ENCODE results near the gene SPTLC2. TPM values are rescaled to one million over a fixed set of nuclear protein-coding genes. Genes with fewer than 3 reads are reported as not detected.

The SPTLC2 gene
- total RNA-seq, 5 donors from 2014 or later (not counting 1 experiment from before 2014, with no cell fraction given): 20.8 to 33.7 (median 26.2) TPM

GRCh38 chr14:77520555-77520954 lies 95.9 kb downstream of the SPTLC2 start:
- ChIA-PET POLR2A (no interaction called here), CTCF (no interaction called here)
- Histone ChIP-seq H3K27ac (ENCODE audit: low read length) (no peak overlapping the region), H3K27me3 (replicated peaks in 1 of 2; ENCODE audit: control insufficient read depth in 2 of 2, extremely low read depth in 1 of 2, insufficient read depth in 2 of 2, low read length in 1 of 2) (no peaks in the 10 kb centered on the region), H3K36me3 (ENCODE audit: control insufficient read depth in 2 of 2, extremely low read depth in 1 of 2, insufficient read depth in 1 of 2, low read length in 1 of 2) (peaks cover 8 to 38% of the 10 kb centered on the region in 2 donors), H3K4me1 (ENCODE audit: control insufficient read depth in 1 of 2, extremely low read depth in 1 of 2, insufficient read depth in 2 of 2, low read length in 2 of 2) (no peaks in the 10 kb centered on the region), H3K9me3 (no peaks in the 10 kb centered on the region), H3K4me3 (ENCODE audit: control insufficient read depth in 1 of 2, extremely low read depth in 1 of 2, low read length in 1 of 2) (no peak overlapping the region)
- Mint-ChIP-seq H3K9me3 (no peaks in the 10 kb centered on the region), H3K4me3 (no peak overlapping the region), H3K36me3 (peaks cover 69% of the 10 kb centered on the region), H3K27ac (no peak overlapping the region), H3K27me3 (no peaks in the 10 kb centered on the region), H3K4me1 (peaks cover 0 to 12% (median 0%) of the 10 kb centered on the region in 3 donors)
- DNase-seq: no peak
- no peak for ATAC-seq (replicated peaks in 1 of 4)
- WGBS (ENCODE audit: insufficient coverage): 94% methylated on average over 4 of the region's 4 CpGs

- Mint-ChIP-seq H3K9me3 (no peaks in the 10 kb centered on the region), H3K4me1 (no peaks in the 10 kb centered on the region), H3K27me3 (no peaks in the 10 kb centered on the region), H3K36me3 (peaks cover 73% of the 10 kb centered on the region), H3K27ac (no peak overlapping the region), H3K4me3 (no peak overlapping the region)
- Histone ChIP-seq H3K4me1 (ENCODE audit: control insufficient read depth in 1 of 2, extremely low read depth in 1 of 2, insufficient read depth in 2 of 2, low read length in 2 of 2) (no peaks in the 10 kb centered on the region), H3K9me3 (no peaks in the 10 kb centered on the region), H3K27me3 (replicated peaks in 1 of 2; ENCODE audit: control insufficient read depth in 2 of 2, extremely low read depth in 1 of 2, insufficient read depth in 2 of 2, low read length in 1 of 2) (no peaks in the 10 kb centered on the region), H3K36me3 (ENCODE audit: control insufficient read depth in 2 of 2, extremely low read depth in 1 of 2, insufficient read depth in 1 of 2, low read length in 1 of 2) (peaks cover 11 to 52% of the 10 kb centered on the region in 2 donors), H3K4me3 (ENCODE audit: control insufficient read depth in 1 of 2, extremely low read depth in 1 of 2, low read length in 1 of 2) (no peak overlapping the region), H3K27ac (ENCODE audit: low read length) (no peak overlapping the region)
- DNase-seq: no peak
- ChIA-PET CTCF (interaction anchor here in 1 of 2 donors (0.7 kb wide), 1 partner anchor 41 kb away, joined by 3 read pairs; no protein-coding TSS in a partner anchor), POLR2A (no interaction called here)
- ATAC-seq (replicated peaks in 1 of 4): no peak
Observed at GRCh38 chr14:77516126-77516525, 100.3 kb downstream of the SPTLC2 start.

- 100% methylated on average over 6 of the region's 8 CpGs for WGBS (ENCODE audit: insufficient coverage)
- H3K36me3 Mint-ChIP-seq: peaks cover 67% of the 10 kb centered on the region
- Histone ChIP-seq H3K36me3 (ENCODE audit: control insufficient read depth in 2 of 2, extremely low read depth in 1 of 2, insufficient read depth in 1 of 2, low read length in 1 of 2) (peaks cover 6 to 47% of the 10 kb centered on the region in 2 donors), H3K4me3 (ENCODE audit: control insufficient read depth in 1 of 2, extremely low read depth in 1 of 2, low read length in 1 of 2) (no peak overlapping the region), H3K27me3 (replicated peaks in 1 of 2; ENCODE audit: control insufficient read depth in 2 of 2, extremely low read depth in 1 of 2, insufficient read depth in 2 of 2, low read length in 1 of 2) (no peaks in the 10 kb centered on the region), H3K9me3 (no peaks in the 10 kb centered on the region), H3K4me1 (ENCODE audit: control insufficient read depth in 1 of 2, extremely low read depth in 1 of 2, insufficient read depth in 2 of 2, low read length in 2 of 2) (no peaks in the 10 kb centered on the region), H3K27ac (ENCODE audit: low read length) (no peak overlapping the region)
- POLR2A ChIA-PET: no interaction called here
- H3K4me3 Mint-ChIP-seq: no peak overlapping the region
- no peaks in the 10 kb centered on the region for H3K27me3 Mint-ChIP-seq
- H3K27ac Mint-ChIP-seq: no peak overlapping the region
- DNase-seq (no peak), ATAC-seq (replicated peaks in 1 of 4) (no peak)
- H3K4me1 Mint-ChIP-seq: no peaks in the 10 kb centered on the region
- CTCF ChIA-PET: no interaction called here
- no peaks in the 10 kb centered on the region for H3K9me3 Mint-ChIP-seq
Observed at GRCh38 chr14:77511486-77512162, 104.8 kb downstream of the SPTLC2 start.

GRCh38 chr14:77509366-77509765 lies 107.1 kb downstream of the SPTLC2 start:
- Mint-ChIP-seq H3K4me3 (no peak overlapping the region), H3K27ac (no peak overlapping the region), H3K27me3 (no peaks in the 10 kb centered on the region), H3K4me1 (no peaks in the 10 kb centered on the region), H3K9me3 (no peaks in the 10 kb centered on the region), H3K36me3 (peaks cover 55% of the 10 kb centered on the region)
- ChIA-PET CTCF (no interaction called here), POLR2A (no interaction called here)
- Histone ChIP-seq H3K4me3 (ENCODE audit: control insufficient read depth in 1 of 2, extremely low read depth in 1 of 2, low read length in 1 of 2) (no peak overlapping the region), H3K27ac (ENCODE audit: low read length) (no peak overlapping the region), H3K27me3 (replicated peaks in 1 of 2; ENCODE audit: control insufficient read depth in 2 of 2, extremely low read depth in 1 of 2, insufficient read depth in 2 of 2, low read length in 1 of 2) (no peaks in the 10 kb centered on the region), H3K36me3 (ENCODE audit: control insufficient read depth in 2 of 2, extremely low read depth in 1 of 2, insufficient read depth in 1 of 2, low read length in 1 of 2) (peaks cover 6 to 40% of the 10 kb centered on the region in 2 donors), H3K4me1 (ENCODE audit: control insufficient read depth in 1 of 2, extremely low read depth in 1 of 2, insufficient read depth in 2 of 2, low read length in 2 of 2) (no peaks in the 10 kb centered on the region), H3K9me3 (no peaks in the 10 kb centered on the region)
- DNase-seq (no peak), ATAC-seq (replicated peaks in 1 of 4) (no peak)
- no CpG with 5 or more reads among the region's 4 CpGs for WGBS (ENCODE audit: insufficient coverage)

- ATAC-seq (replicated peaks in 1 of 4) (no peak), DNase-seq (no peak)
- Mint-ChIP-seq H3K27me3 (no peaks in the 10 kb centered on the region), H3K27ac (no peak overlapping the region), H3K4me1 (no peaks in the 10 kb centered on the region), H3K36me3 (peaks cover 56% of the 10 kb centered on the region), H3K4me3 (no peak overlapping the region), H3K9me3 (no peaks in the 10 kb centered on the region)
- Histone ChIP-seq H3K36me3 (ENCODE audit: control insufficient read depth in 2 of 2, extremely low read depth in 1 of 2, insufficient read depth in 1 of 2, low read length in 1 of 2) (peaks cover 6 to 37% of the 10 kb centered on the region in 2 donors), H3K9me3 (no peaks in the 10 kb centered on the region), H3K27me3 (replicated peaks in 1 of 2; ENCODE audit: control insufficient read depth in 2 of 2, extremely low read depth in 1 of 2, insufficient read depth in 2 of 2, low read length in 1 of 2) (no peaks in the 10 kb centered on the region), H3K4me3 (ENCODE audit: control insufficient read depth in 1 of 2, extremely low read depth in 1 of 2, low read length in 1 of 2) (no peak overlapping the region), H3K4me1 (ENCODE audit: control insufficient read depth in 1 of 2, extremely low read depth in 1 of 2, insufficient read depth in 2 of 2, low read length in 2 of 2) (no peaks in the 10 kb centered on the region), H3K27ac (ENCODE audit: low read length) (no peak overlapping the region)
- 100% methylated on average over 1 of the region's 3 CpGs for WGBS (ENCODE audit: insufficient coverage)
- ChIA-PET CTCF (no interaction called here), POLR2A (no interaction called here)
Observed at GRCh38 chr14:77508876-77509275, 107.6 kb downstream of the SPTLC2 start.

- peaks cover 0 to under 1% of the 10 kb centered on the region in 2 donors for H3K27me3 Mint-ChIP-seq
- H3K4me3 ChIP-seq (ENCODE audit: control insufficient read depth in 1 of 2, extremely low read depth in 1 of 2, low read length in 1 of 2): no peak overlapping the region
- no peaks in the 10 kb centered on the region for H3K9me3 ChIP-seq
- peaks cover 1% of the 10 kb centered on the region in 3 donors for H3K9me3 Mint-ChIP-seq
- no peaks in the 10 kb centered on the region for H3K4me1 Mint-ChIP-seq
- H3K4me3 Mint-ChIP-seq: no peak overlapping the region
- ATAC-seq (replicated peaks in 1 of 4): no peak
- DNase-seq: no peak
- POLR2A ChIA-PET: no interaction called here
- H3K36me3 Mint-ChIP-seq: peaks cover 57% of the 10 kb centered on the region
- no CpG with 5 or more reads among the region's 4 CpGs for WGBS (ENCODE audit: insufficient coverage)
- no peaks in the 10 kb centered on the region for H3K27me3 ChIP-seq (replicated peaks in 1 of 2; ENCODE audit: control insufficient read depth in 2 of 2, extremely low read depth in 1 of 2, insufficient read depth in 2 of 2, low read length in 1 of 2)
- no peak overlapping the region for H3K27ac Mint-ChIP-seq
- peaks cover under 1 to 37% of the 10 kb centered on the region in 2 donors for H3K36me3 ChIP-seq (ENCODE audit: control insufficient read depth in 2 of 2, extremely low read depth in 1 of 2, insufficient read depth in 1 of 2, low read length in 1 of 2)
- H3K27ac ChIP-seq (ENCODE audit: low read length): no peak overlapping the region
- CTCF ChIA-PET: no interaction called here
- H3K4me1 ChIP-seq (ENCODE audit: control insufficient read depth in 1 of 2, extremely low read depth in 1 of 2, insufficient read depth in 2 of 2, low read length in 2 of 2): no peaks in the 10 kb centered on the region
Observed at GRCh38 chr14:77508249-77508648, 108.2 kb downstream of the SPTLC2 start.

- ATAC-seq (replicated peaks in 1 of 4) (no peak), DNase-seq (no peak)
- CTCF ChIA-PET: no interaction called here
- no CpG with 5 or more reads among the region's 3 CpGs for WGBS (ENCODE audit: insufficient coverage)
- Histone ChIP-seq H3K36me3 (ENCODE audit: control insufficient read depth in 2 of 2, extremely low read depth in 1 of 2, insufficient read depth in 1 of 2, low read length in 1 of 2) (peaks cover 0 to 37% of the 10 kb centered on the region in 2 donors), H3K27ac (ENCODE audit: low read length) (no peak overlapping the region), H3K4me3 (ENCODE audit: control insufficient read depth in 1 of 2, extremely low read depth in 1 of 2, low read length in 1 of 2) (no peak overlapping the region), H3K9me3 (no peaks in the 10 kb centered on the region), H3K27me3 (replicated peaks in 1 of 2; ENCODE audit: control insufficient read depth in 2 of 2, extremely low read depth in 1 of 2, insufficient read depth in 2 of 2, low read length in 1 of 2) (no peaks in the 10 kb centered on the region), H3K4me1 (ENCODE audit: control insufficient read depth in 1 of 2, extremely low read depth in 1 of 2, insufficient read depth in 2 of 2, low read length in 2 of 2) (no peaks in the 10 kb centered on the region)
- Mint-ChIP-seq H3K27me3 (peaks cover 0 to 3% of the 10 kb centered on the region in 2 donors), H3K27ac (no peak overlapping the region), H3K36me3 (peaks cover 58% of the 10 kb centered on the region), H3K9me3 (peaks cover 3 to 4% (median 4%) of the 10 kb centered on the region in 3 donors), H3K4me3 (no peak overlapping the region), H3K4me1 (no peaks in the 10 kb centered on the region)
- POLR2A ChIA-PET: no interaction called here
Observed at GRCh38 chr14:77507762-77508161, 108.7 kb downstream of the SPTLC2 start.
